ENCODE data around the gene PUSL1. TPM values are rescaled to one million over a fixed set of nuclear protein-coding genes. Genes with fewer than 3 reads are reported as not detected.

PUSL1 gene
- total RNA-seq, 1 donor from 2014 or later: 12.6 TPM

DNA sequence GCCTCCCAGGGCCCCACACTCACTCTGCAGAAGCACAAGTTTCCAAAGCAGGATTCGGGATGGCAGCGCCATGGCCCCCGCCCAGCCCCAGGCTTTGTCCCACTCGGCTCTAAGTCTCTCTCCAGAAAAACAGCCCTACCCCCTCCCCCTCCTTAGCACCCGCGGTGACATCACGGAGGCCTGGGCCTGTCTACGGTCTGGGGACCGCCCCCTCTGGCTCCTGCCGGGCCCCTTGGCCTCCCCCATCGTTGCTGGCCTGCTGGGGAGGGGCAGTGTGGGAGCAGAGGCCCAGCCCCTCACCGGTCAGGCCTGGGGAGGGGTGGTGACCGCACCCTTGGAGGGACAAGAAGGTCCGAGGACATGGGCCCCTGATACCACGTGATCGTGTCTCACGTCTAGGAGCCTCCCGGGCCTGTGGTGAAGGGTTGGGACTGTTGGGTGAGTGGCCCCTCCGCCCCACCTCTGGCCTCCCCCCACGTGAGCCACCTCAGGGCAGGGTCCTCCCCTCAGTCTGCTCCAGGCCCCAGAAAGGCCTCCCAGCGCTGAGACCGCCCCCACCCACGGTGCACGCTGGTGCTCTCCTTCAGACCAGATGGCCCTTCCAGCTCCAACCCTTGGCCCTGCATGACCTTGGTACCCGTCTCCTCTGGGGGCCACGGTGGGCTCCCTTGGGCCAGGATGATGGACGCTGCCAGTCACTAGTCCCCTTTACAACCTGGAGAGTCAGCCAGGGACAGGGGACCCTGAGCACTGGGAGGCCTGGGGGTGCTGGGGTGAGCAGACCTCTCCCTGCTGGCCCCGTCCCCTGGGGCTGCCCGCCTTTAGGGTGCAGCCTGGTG, 50.3 kb downstream of the PUSL1 start, which contains the start of gene MXRA8:
MXRA8 (minus strand) TSS at position 123 of the 839 bp plus-strand sequence; CDS start at position 72, 51 bp downstream.
- H3K27me3 Mint-ChIP-seq: peaks cover 20% of the 10 kb centered on the region
- intact Hi-C loops (cut with micrococcal nuclease): no loop called here
- CTCF ChIA-PET: no interaction called here
- H3K9me3 Mint-ChIP-seq: no peaks in the 10 kb centered on the region
- POLR2A ChIA-PET: interaction anchor here (1.1 kb wide), 1 partner anchor 16 kb away, joined by 4 read pairs; the partner anchor contains the start of gene AURKAIP1
- DNase-seq (no peak), ATAC-seq (ENCODE audit: low read depth) (no peak)
- no peaks in the 10 kb centered on the region for H3K36me3 Mint-ChIP-seq (ENCODE audit: low read depth)
- peak within 1 kb of the TSS; percentile 7 for H3K27ac Mint-ChIP-seq
- peak within 1 kb of the TSS; percentile 35 for H3K4me3 Mint-ChIP-seq
- TF ChIP-seq, protein P1, sequence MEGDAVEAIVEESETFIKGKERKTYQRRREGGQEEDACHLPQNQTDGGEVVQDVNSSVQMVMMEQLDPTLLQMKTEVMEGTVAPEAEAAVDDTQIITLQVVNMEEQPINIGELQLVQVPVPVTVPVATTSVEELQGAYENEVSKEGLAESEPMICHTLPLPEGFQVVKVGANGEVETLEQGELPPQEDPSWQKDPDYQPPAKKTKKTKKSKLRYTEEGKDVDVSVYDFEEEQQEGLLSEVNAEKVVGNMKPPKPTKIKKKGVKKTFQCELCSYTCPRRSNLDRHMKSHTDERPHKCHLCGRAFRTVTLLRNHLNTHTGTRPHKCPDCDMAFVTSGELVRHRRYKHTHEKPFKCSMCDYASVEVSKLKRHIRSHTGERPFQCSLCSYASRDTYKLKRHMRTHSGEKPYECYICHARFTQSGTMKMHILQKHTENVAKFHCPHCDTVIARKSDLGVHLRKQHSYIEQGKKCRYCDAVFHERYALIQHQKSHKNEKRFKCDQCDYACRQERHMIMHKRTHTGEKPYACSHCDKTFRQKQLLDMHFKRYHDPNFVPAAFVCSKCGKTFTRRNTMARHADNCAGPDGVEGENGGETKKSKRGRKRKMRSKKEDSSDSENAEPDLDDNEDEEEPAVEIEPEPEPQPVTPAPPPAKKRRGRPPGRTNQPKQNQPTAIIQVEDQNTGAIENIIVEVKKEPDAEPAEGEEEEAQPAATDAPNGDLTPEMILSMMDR (IDR thresholded peaks at IDR 0.05): no peak
- peaks cover 6% of the 10 kb centered on the region for H3K4me1 Mint-ChIP-seq

DNA sequence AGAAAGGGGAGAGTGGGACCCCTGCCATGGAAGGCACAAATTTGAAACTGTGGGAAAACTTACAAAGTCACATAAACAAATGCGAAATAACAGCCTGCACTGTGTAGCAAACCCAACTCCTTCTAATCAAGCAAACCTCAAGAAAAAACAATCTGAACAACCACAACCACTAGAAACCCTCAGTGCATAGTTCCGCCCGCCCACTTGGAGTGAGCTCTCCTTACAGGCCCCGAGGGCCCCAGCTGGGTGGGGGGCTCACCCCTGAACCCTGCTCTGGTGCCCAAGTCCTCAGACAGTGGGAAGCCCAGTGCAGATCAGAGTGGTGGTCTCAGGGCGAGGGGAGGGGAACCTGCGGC, 50.9 kb downstream of the PUSL1 start:
- Mint-ChIP-seq H3K4me3 (no peak overlapping the region), H3K4me1 (peaks cover 4% of the 10 kb centered on the region), H3K9me3 (no peaks in the 10 kb centered on the region), H3K27ac (peak overlapping the region; percentile 7), H3K36me3 (ENCODE audit: low read depth) (no peaks in the 10 kb centered on the region), H3K27me3 (peaks cover 18% of the 10 kb centered on the region)
- ChIA-PET POLR2A (interaction anchor here (1.1 kb wide), 1 partner anchor 15 kb away, joined by 4 read pairs; the partner anchor contains the start of gene AURKAIP1), CTCF (no interaction called here)
- intact Hi-C loops (cut with micrococcal nuclease): no loop called here
- ATAC-seq (ENCODE audit: low read depth) (no peak), DNase-seq (no peak)
- TF ChIP-seq, protein P1 (IDR thresholded peaks at IDR 0.05): no peak

DNA sequence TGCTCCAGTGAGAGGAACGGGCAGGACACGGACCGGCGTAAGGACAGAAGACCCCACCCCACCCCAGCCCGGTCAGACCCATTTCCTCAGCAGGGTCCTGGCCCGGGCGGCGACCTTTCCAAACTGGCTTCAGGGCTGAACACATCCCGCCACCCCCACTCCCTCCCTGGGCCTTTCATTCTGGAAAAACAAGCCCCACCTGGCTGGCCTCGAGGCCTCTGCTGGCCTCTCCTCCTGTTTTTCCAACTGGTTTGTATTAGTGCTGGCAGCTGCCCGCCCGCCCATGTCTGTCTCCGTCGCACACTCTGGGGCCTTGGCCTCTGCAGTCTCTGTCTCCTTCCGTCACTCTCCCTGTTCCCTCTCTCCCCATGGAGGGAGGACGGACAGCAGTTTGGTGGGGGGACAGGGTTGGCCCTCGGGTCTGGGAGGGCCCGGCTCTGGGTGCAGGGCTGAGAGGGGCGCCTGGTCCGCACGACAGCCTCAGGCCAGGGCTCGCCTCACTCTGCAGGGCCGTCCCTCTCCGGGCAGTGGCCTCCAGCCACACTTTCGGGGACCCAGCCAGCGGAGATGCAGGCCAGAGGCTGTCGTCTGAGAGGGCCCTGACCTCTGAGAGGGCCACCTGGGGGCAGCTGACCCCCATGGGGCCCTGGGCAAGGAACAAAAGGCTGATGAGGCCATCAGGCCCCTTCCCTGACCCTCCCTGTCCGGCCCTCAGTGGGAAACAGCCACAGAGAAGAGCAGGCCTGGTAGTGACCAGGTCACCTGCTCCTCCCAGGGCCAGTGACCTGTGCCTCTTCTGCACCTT, 51.5 kb downstream of the PUSL1 start:
- DNase-seq: no peak
- TF ChIP-seq, protein P1 (IDR thresholded peaks at IDR 0.05): no peak
- no peak overlapping the region for H3K4me3 Mint-ChIP-seq
- intact Hi-C loops (cut with micrococcal nuclease): no loop called here
- ChIA-PET POLR2A (interaction anchor here (1.1 kb wide), 1 partner anchor 15 kb away, joined by 4 read pairs; the partner anchor contains the start of gene AURKAIP1), CTCF (no interaction called here)
- ATAC-seq (ENCODE audit: low read depth): no peak
- peaks cover 4% of the 10 kb centered on the region for H3K4me1 Mint-ChIP-seq
- H3K9me3 Mint-ChIP-seq: no peaks in the 10 kb centered on the region
- H3K27me3 Mint-ChIP-seq: peaks cover 18% of the 10 kb centered on the region
- no peaks in the 10 kb centered on the region for H3K36me3 Mint-ChIP-seq (ENCODE audit: low read depth)
- no peak overlapping the region for H3K27ac Mint-ChIP-seq

DNA sequence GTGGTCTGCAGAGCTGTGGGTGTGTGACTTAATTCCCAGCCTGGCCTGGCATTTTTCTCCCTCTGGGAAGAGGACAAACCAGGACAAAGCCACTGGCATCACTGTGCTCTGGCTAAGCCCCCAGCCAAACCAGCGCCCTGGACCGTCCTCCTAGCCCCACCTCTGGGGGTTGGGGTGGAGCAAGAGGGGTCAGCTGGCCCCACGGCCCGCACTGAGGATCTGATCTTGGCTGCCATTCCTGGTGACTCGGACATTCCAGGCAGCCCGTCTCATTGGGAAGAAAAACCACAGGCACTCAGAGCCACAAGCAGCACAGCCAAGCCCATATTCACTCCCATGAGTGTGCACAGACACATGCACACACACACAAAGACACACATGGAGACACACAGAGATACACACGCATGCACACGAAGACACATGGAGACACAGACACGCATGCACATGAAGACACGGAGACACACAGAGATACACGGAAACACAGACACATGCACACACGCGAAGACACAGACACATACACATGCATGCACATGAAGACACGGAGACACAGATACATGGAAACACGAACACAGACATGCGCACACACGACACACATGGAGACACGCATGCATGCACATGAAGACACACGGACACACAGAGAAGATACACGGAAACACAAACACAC, 52.2 kb downstream of the PUSL1 start:
- CTCF ChIA-PET: no interaction called here
- no peak overlapping the region for H3K27ac Mint-ChIP-seq
- H3K4me3 Mint-ChIP-seq: no peak overlapping the region
- intact Hi-C loops (cut with micrococcal nuclease): no loop called here
- H3K27me3 Mint-ChIP-seq: peaks cover 18% of the 10 kb centered on the region
- H3K9me3 Mint-ChIP-seq: no peaks in the 10 kb centered on the region
- H3K36me3 Mint-ChIP-seq (ENCODE audit: low read depth): no peaks in the 10 kb centered on the region
- peaks cover 4% of the 10 kb centered on the region for H3K4me1 Mint-ChIP-seq
- no peak for DNase-seq
- TF ChIP-seq, protein P1 (IDR thresholded peaks at IDR 0.05): no peak
- ATAC-seq (ENCODE audit: low read depth): no peak
- POLR2A ChIA-PET: no interaction called here

Other genes starting within 250 kb of the PUSL1 start
- gene RNF223, start 234.3 kb upstream of the PUSL1 start, total RNA-seq: not detected in 2 replicates
- gene C1orf159, start 192.5 kb upstream of the PUSL1 start, total RNA-seq: 20.8 and 26.5 TPM in 2 replicates
- gene TTLL10, start 134.7 kb upstream of the PUSL1 start, total RNA-seq: 0.16 TPM in 1 of 2 replicates, not detected in the other
- 36.7 and 37.5 TPM in 2 replicates for gene TNFRSF18, start 102.0 kb upstream of the PUSL1 start, total RNA-seq
- 0.86 and 1.1 TPM in 2 replicates for gene TNFRSF4, start 94.4 kb upstream of the PUSL1 start, total RNA-seq
- gene SDF4, start 76.6 kb upstream of the PUSL1 start, total RNA-seq: 94.4 and 97.9 TPM in 2 replicates
- 20.9 and 22.1 TPM in 2 replicates for gene B3GALT6, start 76.4 kb upstream of the PUSL1 start, total RNA-seq
- gene C1QTNF12, start 61.9 kb upstream of the PUSL1 start, total RNA-seq: 2.5 and 2.7 TPM in 2 replicates
- 79.2 and 89.9 TPM in 2 replicates for gene UBE2J2, start 34.7 kb upstream of the PUSL1 start, total RNA-seq
- 1.6 and 3.3 TPM in 2 replicates for gene SCNN1D, start 28.2 kb upstream of the PUSL1 start, total RNA-seq
- 16.2 and 26.1 TPM in 2 replicates for gene ACAP3, start 667 bp upstream of the PUSL1 start, total RNA-seq
- 131 and 151 TPM in 2 replicates for gene INTS11, start 16.1 kb downstream of the PUSL1 start, total RNA-seq
- gene CPTP, start 16.2 kb downstream of the PUSL1 start, total RNA-seq: 13.8 and 15.3 TPM in 2 replicates
- 2.5 and 2.7 TPM in 2 replicates for gene TAS1R3, start 22.7 kb downstream of the PUSL1 start, total RNA-seq
- 29.3 and 30.7 TPM in 2 replicates for gene DVL1, start 40.8 kb downstream of the PUSL1 start, total RNA-seq
- gene MXRA8, start 50.0 kb downstream of the PUSL1 start, total RNA-seq: 0.07 and 0.16 TPM in 2 replicates
- gene AURKAIP1, start 66.6 kb downstream of the PUSL1 start, total RNA-seq: 91.5 and 105 TPM in 2 replicates
- gene CCNL2, start 90.7 kb downstream of the PUSL1 start, total RNA-seq: 188 and 225 TPM in 2 replicates
- gene MRPL20, start 98.7 kb downstream of the PUSL1 start, total RNA-seq: 134 and 136 TPM in 2 replicates
- gene ANKRD65, start 112.7 kb downstream of the PUSL1 start, total RNA-seq: 0.13 TPM in 1 of 2 replicates, not detected in the other
- gene VWA1, start 127.1 kb downstream of the PUSL1 start, total RNA-seq: not detected in 2 replicates
- gene ATAD3C, start 141.1 kb downstream of the PUSL1 start, total RNA-seq: 0.58 and 0.86 TPM in 2 replicates
- 47.4 and 49.5 TPM in 2 replicates for gene ATAD3B, start 163.2 kb downstream of the PUSL1 start, total RNA-seq
- 26.1 and 32.4 TPM in 2 replicates for gene ATAD3A, start 203.6 kb downstream of the PUSL1 start, total RNA-seq
- gene TMEM240, start 232.0 kb downstream of the PUSL1 start, total RNA-seq: 0.31 TPM in 1 of 2 replicates, not detected in the other

Data from activated B cell treated with CpG ODN at 0.5 μM for 24 hours (primary cell).